HepG2 (cell line): ENCODE data around the gene XPOT. TPM values are rescaled to one million over a fixed set of nuclear protein-coding genes. Genes with fewer than 3 reads are reported as not detected.

ENCODE experiments used
- ATAC-seq: fragments of 200-7000 bp; cut with Tn5 transposase; 3 replicates; pipeline ENCODE4 v1.9.1; 2020; ENCODE audit warnings: mild to moderate bottlenecking, moderate library complexity
- BruUV-seq: library from RNA; stranded (reverse); fragments of 400-500 nt; replicated peaks from 2 replicates; lab custom pipeline; 2021; lab: Mats Ljungman, UMichigan
- CTCF ChIA-PET: fragments of 300-600 bp; formaldehyde crosslinking; extraction: SDS; loops from one replicate; lab custom pipeline; 2021; ENCODE audit warnings: low total read pairs, inconsistent platforms, low intra/inter-chr PET ratio; lab: Yijun Ruan, JAX
- POLR2A ChIA-PET: fragments of 350-600 bp; sonication (Branson Sonifier 250); formaldehyde crosslinking; loops from one replicate; lab custom pipeline; 2020; ENCODE audit warnings: antibody characterized with exemption, inconsistent platforms; lab: Yijun Ruan, JAX
- DNase-seq: peaks from one replicate; pipeline ENCODE4 v3.0.0-alpha.2; 2015; ENCODE audit warnings: low spot score
- FAIRE-seq: peaks from 3 replicates; lab custom pipeline; 2011; peaks lifted over from hg19 to GRCh38; lab: Jason Lieb, UNC
- H2AFZ ChIP-seq: one replicate; pipeline ENCODE4 v1.6.1; 2011; ENCODE audit warnings: low read length, inconsistent platforms
- H3K27ac ChIP-seq: fragments of 300-600 bp; 3 replicates; pipeline ENCODE4 v1.8.0; 2011; ENCODE audit warnings: mixed run types, mild to moderate bottlenecking, mixed read lengths, low read length, inconsistent platforms; ENCODE audit not compliant: insufficient read depth; ENCODE audit errors: extremely low read length
- H3K27me3 ChIP-seq, 2 experiments: fragments of 200-600 bp in 1 of 2; 2 replicates in 1 of 2; 3 replicates in 1 of 2; pipeline versions ENCODE4 v1.6.0 to v1.8.0; 2011; ENCODE audit warnings: low read length in 2 of 2, mild to moderate bottlenecking in 2 of 2, moderate library complexity in 2 of 2, inconsistent platforms in 1 of 2; ENCODE audit not compliant: insufficient read depth in 2 of 2, control insufficient read depth in 1 of 2
- H3K36me3 ChIP-seq, 2 experiments: fragments of 200-600 bp in 1 of 2; replicated peaks in 1 of 2; 2 replicates in 1 of 2; 3 replicates in 1 of 2; pipeline versions ENCODE4 v1.5.1 to v1.8.0; 2011; ENCODE audit warnings: low read length in 2 of 2, inconsistent platforms in 1 of 2; ENCODE audit not compliant: insufficient read depth in 2 of 2, control insufficient read depth in 1 of 2
- H3K4me1 ChIP-seq: 2 replicates; pipeline ENCODE4 v1.5.1; 2012; ENCODE audit warnings: low read length, inconsistent platforms; ENCODE audit not compliant: insufficient read depth
- H3K4me2 ChIP-seq: 2 replicates; pipeline ENCODE4 v1.6.0; 2011; ENCODE audit warnings: low read depth, low read length, inconsistent platforms
- H3K4me3 ChIP-seq, 3 experiments: fragments of 200-600 bp in 1 of 3; sonication (generic), shearing (Covaris generic) in 1 of 3; replicated peaks in 1 of 3; 2 replicates each; pipeline ENCODE4 v1.5.1; 2011 to 2016; ENCODE audit warnings: low read length in 3 of 3, inconsistent platforms in 2 of 3, low read depth in 2 of 3, mild to moderate bottlenecking in 2 of 3, control low read depth in 1 of 3, mixed read lengths in 1 of 3; ENCODE audit not compliant: insufficient read depth in 1 of 3
- H3K79me2 ChIP-seq: one replicate; pipeline ENCODE4 v1.6.1; 2011; ENCODE audit warnings: low read length, inconsistent platforms; ENCODE audit not compliant: insufficient read depth
- H3K9ac ChIP-seq: 2 replicates; pipeline ENCODE4 v1.6.0; 2011; ENCODE audit warnings: mild to moderate bottlenecking, low read depth, low read length, inconsistent platforms; ENCODE audit not compliant: insufficient read depth
- H3K9me3 ChIP-seq: 2 replicates; pipeline ENCODE4 v1.5.1; 2012; ENCODE audit warnings: mild to moderate bottlenecking, low read length
- H4K20me1 ChIP-seq: 2 replicates; pipeline ENCODE4 v1.6.0; 2011; ENCODE audit warnings: inconsistent platforms, mild to moderate bottlenecking, low read length, moderate library complexity; ENCODE audit not compliant: insufficient read depth
- ATM ChIP-seq: fragments of 450-650 bp; IDR thresholded peaks from 2 replicates; pipeline ENCODE4 v1.7.1; 2017; ENCODE audit warnings: mild to moderate bottlenecking, borderline replicate concordance
- CAMTA2 ChIP-seq: sonication (generic); formaldehyde crosslinking; IDR thresholded peaks from 2 replicates; pipeline ENCODE4 v1.4.0; 2020; ENCODE audit warnings: mild to moderate bottlenecking, missing genetic modification reagents, borderline replicate concordance
- HDAC1 ChIP-seq: sonication (generic); formaldehyde crosslinking; IDR thresholded peaks from 2 replicates; pipeline ENCODE4 v1.5.1; 2020; ENCODE audit warnings: mild to moderate bottlenecking, missing genetic modification reagents
- HHEX ChIP-seq: IDR thresholded peaks from 2 replicates; pipeline ENCODE4 v1.6.1; 2016; ENCODE audit warnings: control low read depth
- MBD4 ChIP-seq: IDR thresholded peaks from 2 replicates; pipeline ENCODE4 v1.6.1; 2012; ENCODE audit warnings: low read length, inconsistent platforms, borderline replicate concordance
- MIER3 ChIP-seq: IDR thresholded peaks from 2 replicates; pipeline ENCODE4 v1.6.1; 2016; ENCODE audit warnings: missing compliant biosample characterization, borderline replicate concordance
- MZF1 ChIP-seq: sonication (generic); formaldehyde crosslinking; IDR thresholded peaks from 2 replicates; pipeline ENCODE4 v1.8.1; 2023; ENCODE audit warnings: mild to moderate bottlenecking, missing genetic modification reagents, borderline replicate concordance
- NCOA5 ChIP-seq: sonication (generic); formaldehyde crosslinking; IDR thresholded peaks from 2 replicates; pipeline ENCODE4 v1.4.0; 2020; ENCODE audit warnings: missing genetic modification reagents
- PRMT3 ChIP-seq: sonication (generic); formaldehyde crosslinking; IDR thresholded peaks from 2 replicates; pipeline ENCODE4 v1.8.1; 2022; ENCODE audit warnings: low read depth, mild to moderate bottlenecking, moderate library complexity, missing genetic modification reagents, borderline replicate concordance
- RAD51 ChIP-seq: fragments of 450-650 bp; IDR thresholded peaks from 2 replicates; pipeline ENCODE4 v1.6.1; 2016; ENCODE audit warnings: borderline replicate concordance
- RXRB ChIP-seq: IDR thresholded peaks from 2 replicates; pipeline ENCODE4 v1.6.1; 2016; ENCODE audit warnings: borderline replicate concordance, missing genetic modification reagents, missing compliant biosample characterization
- SP140L ChIP-seq: sonication (generic); formaldehyde crosslinking; IDR thresholded peaks from 2 replicates; pipeline ENCODE4 v1.4.0; 2020; ENCODE audit warnings: missing genetic modification reagents, borderline replicate concordance
- SPEN ChIP-seq: sonication (generic); formaldehyde crosslinking; IDR thresholded peaks from 2 replicates; pipeline ENCODE4 v1.5.1; 2020; ENCODE audit warnings: low read depth, mild to moderate bottlenecking, missing genetic modification reagents
- TBX3 ChIP-seq: fragments of 450-650 bp; IDR thresholded peaks from 2 replicates; pipeline ENCODE4 v1.6.1; 2017; ENCODE audit warnings: antibody characterized with exemption, mild to moderate bottlenecking, inconsistent platforms, borderline replicate concordance
- ZC3H4 ChIP-seq: sonication (generic); formaldehyde crosslinking; IDR thresholded peaks from 2 replicates; pipeline ENCODE4 v1.4.0; 2020; ENCODE audit warnings: missing genetic modification reagents, borderline replicate concordance
- ZEB1 ChIP-seq: IDR thresholded peaks from 2 replicates; pipeline ENCODE4 v1.6.1; 2012; ENCODE audit warnings: mild to moderate bottlenecking, low read depth, inconsistent platforms; ENCODE audit not compliant: insufficient replicate concordance
- ZNF20 ChIP-seq: sonication (generic); formaldehyde crosslinking; IDR thresholded peaks from 2 replicates; pipeline ENCODE4 v1.4.0; 2020; ENCODE audit warnings: mild to moderate bottlenecking, moderate library complexity, missing genetic modification reagents
- ZNF460 ChIP-seq: sonication (generic); formaldehyde crosslinking; IDR thresholded peaks from 2 replicates; pipeline ENCODE4 v1.5.1; 2020; ENCODE audit warnings: missing genetic modification reagents, mild to moderate bottlenecking, borderline replicate concordance
- ZNF552 ChIP-seq: sonication (generic); formaldehyde crosslinking; IDR thresholded peaks from 2 replicates; pipeline ENCODE4 v1.9.0; 2022; ENCODE audit warnings: missing genetic modification reagents, mild to moderate bottlenecking, borderline replicate concordance
- ZNF629 ChIP-seq: sonication (generic); formaldehyde crosslinking; conservative IDR thresholded peaks from 2 replicates; pipeline ENCODE4 v1.5.0; 2020; ENCODE audit warnings: missing genetic modification reagents
- ZNF878 ChIP-seq: sonication (generic); formaldehyde crosslinking; IDR thresholded peaks from 2 replicates; pipeline ENCODE4 v1.8.1; 2023; ENCODE audit warnings: mild to moderate bottlenecking, missing genetic modification reagents, moderate library complexity
- WGBS: methylation state at CpG from one replicate; pipeline ENCODE4 v1.1.6; 2017; ENCODE audit warnings: low lambda C conversion rate; 5-methylcytosine and 5-hydroxymethylcytosine counted together
- in situ Hi-C: cut with HindIII; loops from 2 replicates; pipeline ENCODE4 v1.10.0; 2017; ENCODE audit warnings: low pct_unique_long_range_greater_than_20kb; ENCODE audit not compliant: extremely low pct_ligation_motif_present
- intact Hi-C: fragments of 100-400 bp; cut with micrococcal nuclease; formaldehyde crosslinking; loops from one replicate; pipeline ENCODE4 v1.10.0; 2022; ENCODE audit not compliant: unreplicated experiment
- polyA plus RNA-seq, 8 experiments: library from polyadenylated mRNA; depleted of rRNA in 3 of 8; stranded (reverse) in 7 of 8; unstranded in 1 of 8; fragments of >200 nt; fragmentation: Illumina TruSeq in 4 of 8; extraction: Trizol in 4 of 8; gene quantifications; 2 replicates each; pipeline versions ENCODE4 v1.2.1 to v1.2.3, GENCODE V29; 2011 to 2016; ENCODE audit warnings: low read depth in 4 of 8, missing spikeins in 1 of 8, mixed read lengths in 1 of 8; ENCODE audit not compliant: insufficient read depth in 1 of 8
- total RNA-seq, 5 experiments: library from RNA; depleted of rRNA; stranded (reverse); fragments of >200 nt; fragmentation: Illumina TruSeq; extraction: Trizol; gene quantifications; 2 replicates each; pipeline ENCODE4 v1.2.3, GENCODE V29; 2016; ENCODE audit warnings: low read depth in 1 of 5

The XPOT gene
- total and polyA plus RNA-seq, 2 of the 13 experiments (the other 11 are each of a cell fraction or from before 2014, with no cell fraction given), result 93.8 to 102 TPM

- no peak overlapping the region for H3K27ac ChIP-seq
- CTCF ChIA-PET, result no interaction called here
- H2AFZ ChIP-seq, result no peak overlapping the region
- DNase-seq (no peak), FAIRE-seq (no peak), ATAC-seq (no peak)
- no peak overlapping the region for H3K9ac ChIP-seq
- no peaks in the 10 kb centered on the region for H3K79me2 ChIP-seq
- H3K9me3 ChIP-seq, result peaks cover 7% of the 10 kb centered on the region
- no peak overlapping the region for H3K4me3 ChIP-seq
- 91% methylated on average over 3 of the region's 3 CpGs for WGBS
- BruUV-seq, result no TSS peak
- no peak overlapping the region for H3K4me2 ChIP-seq
- no peaks in the 10 kb centered on the region for H4K20me1 ChIP-seq
- intact Hi-C loops (no loop called here), in situ Hi-C loops (no loop called here)
- no peak for TF ChIP-seq ZEB1
- H3K27me3 ChIP-seq, result peaks cover 0 to 7% of the 10 kb centered on the region in 2 experiments; a peak in 3 of 5 replicates
- POLR2A ChIA-PET, result no interaction called here
- H3K36me3 ChIP-seq, result no peaks in the 10 kb centered on the region
- H3K4me1 ChIP-seq, result peaks cover under 1% of the 10 kb centered on the region; the same call in 1 of the 2 replicates
These were observed 19.2 kb upstream of the XPOT start for GRCh38 chr12:64385019-64385418.

- ChIA-PET POLR2A (no interaction called here), CTCF (no interaction called here)
- 44% methylated on average over 2 of the region's 2 CpGs for WGBS
- H3K9ac ChIP-seq, result no peak overlapping the region
- ATAC-seq (no peak), DNase-seq (no peak), FAIRE-seq (no peak)
- peaks cover 3% of the 10 kb centered on the region for H3K9me3 ChIP-seq
- H2AFZ ChIP-seq, result no peak overlapping the region
- TF ChIP-seq ZNF552 (no peak), HHEX (no peak), MZF1 (CRISPR knock-in tag) (no peak), MIER3 (CRISPR knock-in tag) (no peak), CAMTA2 (CRISPR knock-in tag) (no peak), PRMT3 (CRISPR knock-in tag) (no peak), RAD51 (no peak), ATM (no peak), ZC3H4 (CRISPR knock-in tag) (no peak), ZNF20 (CRISPR knock-in tag) (no peak), RXRB (CRISPR knock-in tag) (no peak), MBD4 (no peak), ZNF460 (CRISPR knock-in tag) (no peak), SP140L (CRISPR knock-in tag) (no peak), HDAC1 (CRISPR knock-in tag) (no peak), ZNF629 (CRISPR knock-in tag) (no peak), SPEN (CRISPR knock-in tag) (no peak), NCOA5 (CRISPR knock-in tag) (no peak), ZNF878 (no peak), TBX3 (no peak)
- in situ Hi-C loops, result no loop called here
- peaks cover 5% of the 10 kb centered on the region; the same call in 1 of the 2 replicates for H3K4me1 ChIP-seq
- intact Hi-C loops, result no loop called here
- no peak overlapping the region for H3K27ac ChIP-seq
- H3K4me3 ChIP-seq, result no peak overlapping the region
- peaks cover 0 to 11% of the 10 kb centered on the region in 2 experiments; a peak in 3 of 5 replicates for H3K27me3 ChIP-seq
- no peaks in the 10 kb centered on the region for H3K36me3 ChIP-seq
- no peak overlapping the region for H3K4me2 ChIP-seq
- no TSS peak for BruUV-seq
- no peaks in the 10 kb centered on the region for H4K20me1 ChIP-seq
- no peaks in the 10 kb centered on the region for H3K79me2 ChIP-seq
These were observed 18.7 kb upstream of the XPOT start for GRCh38 chr12:64385468-64385867.
